Measurements from ENCODE around the gene TMEM9B. TPM values are rescaled to one million over a fixed set of nuclear protein-coding genes. Genes with fewer than 3 reads are reported as not detected.

TMEM9B gene
- total and polyA plus RNA-seq, 7 experiments from 2014 or later: 16.2 to 83.0 (median 30.8) TPM

DNA sequence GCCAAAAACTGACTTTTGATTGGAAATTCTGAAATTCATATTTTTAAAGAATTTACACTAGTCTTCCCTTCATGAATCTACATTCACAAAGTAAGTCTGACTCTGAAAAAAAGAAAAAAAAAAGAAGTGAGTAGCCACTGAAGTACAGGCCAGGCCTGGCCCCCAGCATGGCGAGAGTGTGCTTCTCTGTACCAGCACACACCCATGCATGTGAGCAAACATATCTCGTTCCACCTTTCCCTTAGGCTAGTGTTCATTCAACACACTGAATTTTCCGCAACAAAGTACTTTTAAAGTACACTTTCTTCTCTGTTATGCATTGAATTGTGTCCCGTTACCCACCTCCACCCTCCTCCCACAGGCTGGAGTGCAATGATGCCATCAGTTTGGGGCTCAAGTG lies 36.0 kb downstream of the TMEM9B start:
- no peaks in the 10 kb centered on the region for H3K9me3 ChIP-seq (ENCODE audit: control insufficient read depth in 2 of 3, low read length in 3 of 3)
- no peaks in the 10 kb centered on the region for H3K36me3 ChIP-seq (ENCODE audit: control insufficient read depth in 2 of 3, insufficient read depth in 3 of 3, low read length in 3 of 3)
- H3K27ac ChIP-seq (ENCODE audit: low read depth, low read length): no peak overlapping the region
- intact Hi-C loops (cut with micrococcal nuclease): no loop called here
- Mint-ChIP-seq H3K4me1 (no peaks in the 10 kb centered on the region), H3K27me3 (no peaks in the 10 kb centered on the region), H3K9me3 (peaks cover 0 to 3% (median 0%) of the 10 kb centered on the region in 11 donors), H3K4me3 (no peak overlapping the region), H3K27ac (no peak overlapping the region), H3K36me3 (no peaks in the 10 kb centered on the region)
- no peaks in the 10 kb centered on the region for H3K27me3 ChIP-seq (ENCODE audit: control insufficient read depth in 2 of 2, insufficient read depth in 2 of 2, low read length in 2 of 2)
- H3K4me1 ChIP-seq (ENCODE audit: control insufficient read depth in 2 of 2, insufficient read depth in 2 of 2, low read length in 2 of 2): no peaks in the 10 kb centered on the region
- ATAC-seq: no peak
- H3K4me3 ChIP-seq (ENCODE audit: low read length): no peak overlapping the region
- ChIA-PET CTCF (no interaction called here), POLR2A (no interaction called here)
- DNase-seq: no peak

DNA sequence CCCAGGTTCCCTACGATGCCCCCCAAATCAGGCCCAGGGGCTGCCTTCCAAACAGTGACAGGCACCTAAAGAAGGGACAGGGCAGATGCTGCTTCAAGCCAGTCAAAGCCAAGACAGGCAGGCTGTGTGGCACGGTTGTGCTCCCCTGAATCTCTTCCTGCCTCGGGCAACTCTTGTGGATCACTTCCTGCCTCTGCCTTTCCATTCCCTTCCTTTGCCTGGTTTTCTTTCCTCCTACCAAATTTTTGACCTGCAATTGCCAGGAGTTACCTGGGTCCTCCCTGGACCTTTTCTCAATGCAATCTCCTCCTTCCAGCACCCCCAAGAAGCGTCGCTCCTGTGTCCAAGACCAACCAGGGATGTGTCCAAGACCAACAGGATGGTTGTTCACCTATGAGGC lies 37.0 kb downstream of the TMEM9B start:
- Histone ChIP-seq H3K27ac (ENCODE audit: low read depth, low read length) (no peak overlapping the region), H3K27me3 (ENCODE audit: control insufficient read depth in 2 of 2, insufficient read depth in 2 of 2, low read length in 2 of 2) (no peaks in the 10 kb centered on the region), H3K4me3 (ENCODE audit: low read length) (no peak overlapping the region), H3K36me3 (ENCODE audit: control insufficient read depth in 2 of 3, insufficient read depth in 3 of 3, low read length in 3 of 3) (no peaks in the 10 kb centered on the region), H3K9me3 (ENCODE audit: control insufficient read depth in 2 of 3, low read length in 3 of 3) (no peaks in the 10 kb centered on the region), H3K4me1 (ENCODE audit: control insufficient read depth in 2 of 2, insufficient read depth in 2 of 2, low read length in 2 of 2) (no peaks in the 10 kb centered on the region)
- no peak for ATAC-seq
- DNase-seq: no peak
- ChIA-PET POLR2A (no interaction called here), CTCF (interaction anchor here (0.6 kb wide), 1 partner anchor 36 kb away, joined by 3 read pairs; no protein-coding TSS in a partner anchor)
- H3K4me1 Mint-ChIP-seq: no peaks in the 10 kb centered on the region
- intact Hi-C loops (cut with micrococcal nuclease): no loop called here
- peaks cover 0 to 3% (median 0%) of the 10 kb centered on the region in 11 donors for H3K9me3 Mint-ChIP-seq
- H3K27ac Mint-ChIP-seq: no peak overlapping the region
- H3K36me3 Mint-ChIP-seq: peaks cover 0 to 7% (median 0%) of the 10 kb centered on the region in 5 donors
- H3K27me3 Mint-ChIP-seq: no peaks in the 10 kb centered on the region
- H3K4me3 Mint-ChIP-seq: no peak overlapping the region

DNA sequence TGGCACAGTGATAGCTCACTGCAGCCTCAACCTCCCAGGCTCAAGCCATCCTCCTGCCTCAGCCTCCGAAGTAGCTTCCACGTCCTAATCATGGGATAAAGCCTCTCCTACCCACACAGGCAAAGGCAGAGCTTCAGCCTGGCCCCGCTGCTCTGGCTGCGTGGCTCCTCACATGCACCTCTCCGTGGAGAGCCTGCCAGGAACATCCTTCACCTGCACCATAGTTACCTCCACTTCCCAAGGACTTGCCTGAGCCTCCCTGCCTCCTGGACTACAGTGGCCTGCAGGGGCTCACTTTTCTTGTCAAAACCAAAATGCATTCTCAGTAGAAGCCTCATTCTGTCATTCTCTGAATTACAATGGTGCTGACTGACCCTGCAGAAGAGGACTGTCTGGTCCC lies 38.0 kb downstream of the TMEM9B start:
- Histone ChIP-seq H3K9me3 (ENCODE audit: control insufficient read depth in 2 of 3, low read length in 3 of 3) (no peaks in the 10 kb centered on the region), H3K27me3 (ENCODE audit: control insufficient read depth in 2 of 2, insufficient read depth in 2 of 2, low read length in 2 of 2) (no peaks in the 10 kb centered on the region), H3K27ac (ENCODE audit: low read depth, low read length) (no peak overlapping the region), H3K36me3 (ENCODE audit: control insufficient read depth in 2 of 3, insufficient read depth in 3 of 3, low read length in 3 of 3) (peaks cover 0 to 7% (median 0%) of the 10 kb centered on the region in 3 experiments), H3K4me1 (ENCODE audit: control insufficient read depth in 2 of 2, insufficient read depth in 2 of 2, low read length in 2 of 2) (no peaks in the 10 kb centered on the region), H3K4me3 (ENCODE audit: low read length) (no peak overlapping the region)
- H3K9me3 Mint-ChIP-seq: peaks cover 0 to 2% (median 0%) of the 10 kb centered on the region in 11 donors
- no peak for ATAC-seq
- peaks cover 0 to 16% (median 3%) of the 10 kb centered on the region in 5 donors for H3K36me3 Mint-ChIP-seq
- ChIA-PET CTCF (interaction anchor here (0.6 to 1.0 kb wide), 2 partner anchors 12 to 37 kb away, joined by 3 read pairs; no protein-coding TSS in a partner anchor), POLR2A (no interaction called here)
- DNase-seq: no peak
- intact Hi-C loops (cut with micrococcal nuclease): no loop called here
- H3K4me1 Mint-ChIP-seq: no peaks in the 10 kb centered on the region
- H3K4me3 Mint-ChIP-seq: no peak overlapping the region
- H3K27me3 Mint-ChIP-seq: no peaks in the 10 kb centered on the region
- no peak overlapping the region for H3K27ac Mint-ChIP-seq

DNA sequence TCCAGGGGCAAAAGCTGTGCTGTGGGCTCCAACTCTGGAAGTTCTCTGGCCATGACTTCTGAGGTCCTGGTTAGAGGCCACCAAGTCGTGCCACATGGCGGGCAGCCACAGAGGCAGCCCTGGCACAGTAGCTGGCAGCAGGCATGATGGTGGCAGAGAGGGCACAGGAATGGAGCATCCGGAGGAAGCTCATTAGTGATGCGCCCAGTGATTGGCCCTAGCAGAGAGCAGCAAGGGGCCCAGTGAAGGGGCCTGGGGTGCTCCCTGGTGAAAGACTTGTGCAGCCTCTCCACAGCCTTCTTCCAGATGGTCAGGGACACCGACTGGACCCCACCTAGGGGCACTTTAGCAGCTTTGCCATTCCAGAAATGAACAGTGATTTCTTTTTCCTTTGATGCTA lies 38.5 kb downstream of the TMEM9B start:
- Mint-ChIP-seq H3K36me3 (peaks cover 0 to 18% (median 3%) of the 10 kb centered on the region in 5 donors), H3K27me3 (no peaks in the 10 kb centered on the region), H3K4me1 (no peaks in the 10 kb centered on the region), H3K4me3 (no peak overlapping the region), H3K9me3 (peaks cover 0 to 1% (median 0%) of the 10 kb centered on the region in 11 donors), H3K27ac (no peak overlapping the region)
- no peaks in the 10 kb centered on the region for H3K4me1 ChIP-seq (ENCODE audit: control insufficient read depth in 2 of 2, insufficient read depth in 2 of 2, low read length in 2 of 2)
- ATAC-seq: no peak
- no peak for DNase-seq
- intact Hi-C loops (cut with micrococcal nuclease): no loop called here
- ChIA-PET CTCF (no interaction called here), POLR2A (interaction anchor here (1.1 kb wide), 1 partner anchor 39 kb away, joined by 3 read pairs; the partner anchor contains the start of gene TMEM9B)
- H3K4me3 ChIP-seq (ENCODE audit: low read length): no peak overlapping the region
- H3K9me3 ChIP-seq (ENCODE audit: control insufficient read depth in 2 of 3, low read length in 3 of 3): no peaks in the 10 kb centered on the region
- peaks cover 0 to 9% (median 0%) of the 10 kb centered on the region in 3 experiments for H3K36me3 ChIP-seq (ENCODE audit: control insufficient read depth in 2 of 3, insufficient read depth in 3 of 3, low read length in 3 of 3)
- no peaks in the 10 kb centered on the region for H3K27me3 ChIP-seq (ENCODE audit: control insufficient read depth in 2 of 2, insufficient read depth in 2 of 2, low read length in 2 of 2)
- H3K27ac ChIP-seq (ENCODE audit: low read depth, low read length): no peak overlapping the region

DNA sequence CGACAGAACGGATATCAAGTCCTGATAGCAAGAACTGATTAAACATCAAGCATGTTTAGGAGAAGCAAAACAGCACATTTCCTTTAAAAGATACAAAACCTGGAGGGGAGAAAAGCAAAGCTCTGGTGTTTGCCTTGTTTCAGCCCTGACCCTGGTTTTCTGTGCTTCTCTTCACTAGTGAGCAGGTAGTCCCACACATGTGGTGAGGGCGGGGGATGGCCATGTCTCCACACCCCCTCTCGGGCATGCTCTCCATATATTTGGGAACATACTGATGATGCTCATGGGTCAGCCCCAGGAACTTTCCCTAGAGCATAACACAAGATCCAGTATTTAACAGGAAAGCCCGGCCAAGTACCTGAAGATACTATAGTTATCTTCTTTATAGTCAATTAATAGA lies 41.6 kb downstream of the TMEM9B start:
- no peak for ATAC-seq
- Histone ChIP-seq H3K27me3 (ENCODE audit: control insufficient read depth in 2 of 2, insufficient read depth in 2 of 2, low read length in 2 of 2) (no peaks in the 10 kb centered on the region), H3K36me3 (ENCODE audit: control insufficient read depth in 2 of 3, insufficient read depth in 3 of 3, low read length in 3 of 3) (peaks cover 0 to 27% (median 0%) of the 10 kb centered on the region in 3 experiments), H3K4me3 (ENCODE audit: low read length) (no peak overlapping the region), H3K9me3 (ENCODE audit: control insufficient read depth in 2 of 3, low read length in 3 of 3) (no peaks in the 10 kb centered on the region), H3K27ac (ENCODE audit: low read depth, low read length) (no peak overlapping the region), H3K4me1 (ENCODE audit: control insufficient read depth in 2 of 2, insufficient read depth in 2 of 2, low read length in 2 of 2) (no peaks in the 10 kb centered on the region)
- H3K4me3 Mint-ChIP-seq: no peak overlapping the region
- peaks cover 0 to 24% (median 4%) of the 10 kb centered on the region in 5 donors for H3K36me3 Mint-ChIP-seq
- CTCF ChIA-PET: interaction anchor here (1.2 kb wide), 1 partner anchor 9 kb away, joined by 3 read pairs; no protein-coding TSS in a partner anchor
- intact Hi-C loops (cut with micrococcal nuclease): no loop called here
- POLR2A ChIA-PET: no interaction called here
- H3K27ac Mint-ChIP-seq: no peak overlapping the region
- no peaks in the 10 kb centered on the region for H3K9me3 Mint-ChIP-seq
- H3K4me1 Mint-ChIP-seq: no peaks in the 10 kb centered on the region
- no peaks in the 10 kb centered on the region for H3K27me3 Mint-ChIP-seq
- no peak for DNase-seq

DNA sequence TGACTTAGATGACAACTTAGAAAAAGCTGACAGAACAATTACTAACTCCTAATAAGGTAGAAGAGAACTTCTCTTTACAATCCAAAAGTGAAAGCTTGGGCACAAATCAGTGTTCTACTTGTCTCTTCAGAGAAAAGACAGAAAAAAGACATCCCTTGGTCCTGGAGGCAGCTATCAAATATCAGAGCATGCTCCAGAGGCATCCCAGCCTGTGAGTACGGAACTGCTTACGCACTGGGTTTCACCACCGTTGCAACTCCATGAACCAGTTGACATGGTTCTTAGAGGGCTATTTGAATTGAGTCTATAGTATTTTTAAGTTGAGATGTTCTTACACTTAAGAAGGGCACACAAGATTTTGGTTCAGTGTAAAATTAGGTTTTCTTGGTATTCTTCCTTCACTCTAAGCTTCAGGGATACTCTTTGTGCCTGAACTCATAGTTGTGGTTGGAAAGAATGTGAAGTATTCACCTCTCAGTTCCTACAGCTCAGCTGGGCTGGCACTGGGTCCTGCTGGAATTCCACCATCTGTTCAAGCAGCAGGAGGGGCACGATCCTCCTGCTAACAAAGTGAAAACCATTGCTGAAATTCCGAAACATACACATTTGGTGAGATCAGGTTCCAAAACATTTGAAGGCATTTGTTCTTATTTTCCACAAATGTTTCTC lies 47.0 kb downstream of the TMEM9B start:
- H3K27ac ChIP-seq (ENCODE audit: low read depth, low read length): no peak overlapping the region
- intact Hi-C loops (cut with micrococcal nuclease): loop anchor here in 1 of 2 donors (10.0 kb wide), 1 partner anchor 102 kb away; a partner anchor contains a TSS
- no peak for DNase-seq

More for the DNA sequence above, 47.0 kb downstream of the TMEM9B start:
- Mint-ChIP-seq H3K4me1 (peaks cover 15 to 23% (median 20%) of the 10 kb centered on the region in 7 donors), H3K9me3 (no peaks in the 10 kb centered on the region), H3K36me3 (peaks cover 0 to 17% (median 4%) of the 10 kb centered on the region in 5 donors), H3K27me3 (no peaks in the 10 kb centered on the region), H3K27ac (no peak overlapping the region), H3K4me3 (no peak overlapping the region)
- CTCF ChIA-PET: no interaction called here
- no peak overlapping the region for H3K4me3 ChIP-seq (ENCODE audit: low read length)
- POLR2A ChIA-PET: no interaction called here
- peaks cover 0 to 27% (median 0%) of the 10 kb centered on the region in 3 experiments for H3K36me3 ChIP-seq (ENCODE audit: control insufficient read depth in 2 of 3, insufficient read depth in 3 of 3, low read length in 3 of 3)
- ATAC-seq: no peak
- H3K4me1 ChIP-seq (ENCODE audit: control insufficient read depth in 2 of 2, insufficient read depth in 2 of 2, low read length in 2 of 2): peaks cover 0 to 4% of the 10 kb centered on the region in 2 donors
- no peaks in the 10 kb centered on the region for H3K9me3 ChIP-seq (ENCODE audit: control insufficient read depth in 2 of 3, low read length in 3 of 3)
- H3K27me3 ChIP-seq (ENCODE audit: control insufficient read depth in 2 of 2, insufficient read depth in 2 of 2, low read length in 2 of 2): no peaks in the 10 kb centered on the region

Data from naive thymus-derived CD4-positive, alpha-beta T cell (primary cell).